HEK293 (cell line): ENCODE data around the gene PHC3.

Experiments used
- FEZF1 ChIP-seq: fragments of 450-650 bp; formaldehyde crosslinking; IDR thresholded peaks from 2 replicates; pipeline ENCODE4 v1.5.1; 2016; ENCODE audit warnings: missing biosample characterization, missing genetic modification characterization
- GLI2 ChIP-seq: fragments of 450-650 bp; formaldehyde crosslinking; IDR thresholded peaks from 2 replicates; pipeline ENCODE4; 2017; ENCODE audit warnings: missing biosample characterization, missing genetic modification characterization, low read depth, borderline replicate concordance
- GLIS2 ChIP-seq: fragments of 450-650 bp; formaldehyde crosslinking; IDR thresholded peaks from 2 replicates; pipeline ENCODE4 v1.5.1; 2016; ENCODE audit warnings: missing biosample characterization, missing genetic modification characterization
- KLF1 ChIP-seq: fragments of 450-650 bp; formaldehyde crosslinking; IDR thresholded peaks from 2 replicates; pipeline ENCODE4 v1.5.1; 2016; ENCODE audit warnings: missing biosample characterization, missing genetic modification characterization
- KLF16 ChIP-seq: fragments of 450-650 bp; formaldehyde crosslinking; IDR thresholded peaks from 2 replicates; pipeline ENCODE4 v1.5.1; 2017; ENCODE audit warnings: missing biosample characterization, missing genetic modification characterization
- KLF9 ChIP-seq: fragments of 450-650 bp; formaldehyde crosslinking; IDR thresholded peaks from 2 replicates; pipeline ENCODE4 v1.5.1; 2016; ENCODE audit warnings: missing biosample characterization, missing genetic modification characterization, low read depth
- SCRT2 ChIP-seq: fragments of 450-650 bp; formaldehyde crosslinking; IDR thresholded peaks from 2 replicates; pipeline ENCODE4 v1.5.1; 2016; ENCODE audit warnings: missing biosample characterization, missing genetic modification characterization
- SP3 ChIP-seq: fragments of 450-650 bp; formaldehyde crosslinking; IDR thresholded peaks from 2 replicates; pipeline ENCODE4 v1.5.1; 2016; ENCODE audit warnings: missing biosample characterization, missing genetic modification characterization
- WT1 ChIP-seq: fragments of 450-650 bp; formaldehyde crosslinking; IDR thresholded peaks from 2 replicates; pipeline ENCODE4 v1.5.1; 2016; ENCODE audit warnings: missing biosample characterization, missing genetic modification characterization
- ZBTB11 ChIP-seq: fragments of 450-650 bp; formaldehyde crosslinking; conservative IDR thresholded peaks from 2 replicates; pipeline ENCODE4 v1.5.1; 2016; ENCODE audit warnings: low read depth, missing biosample characterization, missing genetic modification characterization
- ZBTB6 ChIP-seq: fragments of 450-650 bp; formaldehyde crosslinking; IDR thresholded peaks from 2 replicates; pipeline ENCODE4 v1.5.1; 2017; ENCODE audit warnings: missing biosample characterization, missing genetic modification characterization
- ZNF10 ChIP-seq: fragments of 450-650 bp; formaldehyde crosslinking; IDR thresholded peaks from 2 replicates; pipeline ENCODE4 v1.5.1; 2017; ENCODE audit warnings: missing biosample characterization, missing genetic modification characterization
- ZNF146 ChIP-seq: fragments of 450-650 bp; formaldehyde crosslinking; IDR thresholded peaks from 2 replicates; pipeline ENCODE4 v1.5.1; 2016; ENCODE audit warnings: missing biosample characterization, missing genetic modification characterization
- ZNF211 ChIP-seq: fragments of 450-650 bp; formaldehyde crosslinking; IDR thresholded peaks from 2 replicates; pipeline ENCODE4 v1.5.1; 2016; ENCODE audit warnings: low read depth, missing biosample characterization, missing genetic modification characterization
- ZNF394 ChIP-seq: fragments of 450-650 bp; formaldehyde crosslinking; IDR thresholded peaks from 2 replicates; pipeline ENCODE4 v1.5.1; 2016; ENCODE audit warnings: missing biosample characterization, missing genetic modification characterization, mild to moderate bottlenecking, moderate library complexity, borderline replicate concordance
- ZNF423 ChIP-seq: fragments of 450-650 bp; formaldehyde crosslinking; IDR thresholded peaks from 2 replicates; pipeline ENCODE4 v1.5.1; 2016; ENCODE audit warnings: missing biosample characterization, missing genetic modification characterization
- ZNF449 ChIP-seq: fragments of 450-650 bp; formaldehyde crosslinking; IDR thresholded peaks from 2 replicates; pipeline ENCODE4 v1.5.1; 2017; ENCODE audit warnings: missing biosample characterization, mild to moderate bottlenecking, missing genetic modification characterization, moderate library complexity
- ZNF48 ChIP-seq: fragments of 450-650 bp; formaldehyde crosslinking; IDR thresholded peaks from 2 replicates; pipeline ENCODE4 v1.5.1; 2016; ENCODE audit warnings: missing biosample characterization, missing genetic modification characterization
- ZNF510 ChIP-seq: fragments of 450-650 bp; formaldehyde crosslinking; IDR thresholded peaks from 2 replicates; pipeline ENCODE4 v1.5.1; 2018; ENCODE audit warnings: mild to moderate bottlenecking, missing genetic modification characterization, missing biosample characterization; ENCODE audit not compliant: insufficient replicate concordance
- ZNF558 ChIP-seq: fragments of 450-650 bp; formaldehyde crosslinking; IDR thresholded peaks from 2 replicates; pipeline ENCODE4 v1.5.1; 2016; ENCODE audit warnings: missing biosample characterization, missing genetic modification characterization
- ZNF560 ChIP-seq: fragments of 450-650 bp; formaldehyde crosslinking; IDR thresholded peaks from 2 replicates; pipeline ENCODE4 v1.5.1; 2017; ENCODE audit warnings: missing biosample characterization, missing genetic modification characterization, borderline replicate concordance
- ZNF596 ChIP-seq: fragments of 450-650 bp; IDR thresholded peaks from 2 replicates; pipeline ENCODE4 v1.5.0; 2018; ENCODE audit warnings: missing biosample characterization, mild to moderate bottlenecking, missing genetic modification characterization, moderate library complexity
- ZNF626 ChIP-seq: fragments of 450-650 bp; sonication (Bioruptor Pico); formaldehyde crosslinking; IDR thresholded peaks from 2 replicates; pipeline ENCODE4 v1.5.1; 2018; ENCODE audit warnings: missing biosample characterization, missing genetic modification characterization, inconsistent platforms
- ZNF639 ChIP-seq: fragments of 450-650 bp; formaldehyde crosslinking; IDR thresholded peaks from 2 replicates; pipeline ENCODE4 v1.5.1; 2016; ENCODE audit warnings: missing biosample characterization, missing genetic modification characterization
- ZNF707 ChIP-seq: fragments of 450-650 bp; formaldehyde crosslinking; IDR thresholded peaks from 2 replicates; pipeline ENCODE4 v1.5.1; 2016; ENCODE audit warnings: missing biosample characterization, missing genetic modification characterization
- TF ChIP-seq, protein P1 (sequence below): fragments of 450-650 bp; formaldehyde crosslinking; IDR thresholded peaks from 2 replicates; pipeline ENCODE4 v1.5.1; 2016; ENCODE audit warnings: missing biosample characterization, missing genetic modification characterization
- TF ChIP-seq, protein P2 (sequence below): fragments of 450-650 bp; formaldehyde crosslinking; IDR thresholded peaks from 2 replicates; pipeline ENCODE4; 2016; ENCODE audit warnings: missing biosample characterization, missing genetic modification characterization
- TF ChIP-seq, protein P3 (sequence below): fragments of 450-650 bp; formaldehyde crosslinking; IDR thresholded peaks from 2 replicates; pipeline ENCODE4 v1.5.1; 2016; ENCODE audit warnings: missing biosample characterization, missing genetic modification characterization

PHC3 gene

DNA sequence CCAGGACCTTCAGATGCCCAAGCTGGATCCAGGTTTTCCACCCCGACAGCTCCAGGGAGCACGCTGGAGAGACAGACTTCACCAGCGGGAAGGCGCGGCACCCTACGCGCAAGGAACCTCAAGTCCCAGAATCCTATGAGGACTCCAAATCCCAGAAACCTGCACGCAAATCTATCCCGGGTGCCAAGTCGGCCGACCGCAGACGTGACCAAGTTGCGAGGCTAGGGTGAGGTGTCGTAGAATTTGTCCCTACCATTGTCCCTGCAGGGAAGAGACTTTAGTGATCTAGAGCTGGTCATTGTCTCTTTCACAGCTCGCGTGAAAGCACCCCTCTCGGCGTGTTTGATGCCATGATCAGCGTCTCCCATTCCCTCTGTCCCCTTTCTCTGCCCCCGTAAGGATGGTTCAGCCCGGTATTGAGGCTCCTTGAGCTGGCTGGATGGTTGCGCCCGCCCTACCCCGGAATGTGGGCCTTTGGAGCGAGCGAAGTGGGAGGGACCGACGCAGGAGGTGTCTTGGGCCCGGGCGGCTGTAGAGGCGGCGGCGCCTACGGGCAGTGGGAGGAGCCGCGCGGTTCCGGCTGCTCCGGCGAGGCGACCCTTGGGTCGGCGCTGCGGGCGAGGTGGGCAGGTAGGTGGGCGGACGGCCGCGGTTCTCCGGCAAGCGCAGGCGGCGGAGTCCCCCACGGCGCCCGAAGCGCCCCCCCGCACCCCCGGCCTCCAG is 40.6 kb upstream of the PHC3 start, which contains the start of gene PRKCI (continued):
- 0 out of 2 replicates have a peak, but pooled peaks have one; percentile 24 for TF ChIP-seq ZNF449 (tag by site-specific recombination)
- TF ChIP-seq, protein P1, sequence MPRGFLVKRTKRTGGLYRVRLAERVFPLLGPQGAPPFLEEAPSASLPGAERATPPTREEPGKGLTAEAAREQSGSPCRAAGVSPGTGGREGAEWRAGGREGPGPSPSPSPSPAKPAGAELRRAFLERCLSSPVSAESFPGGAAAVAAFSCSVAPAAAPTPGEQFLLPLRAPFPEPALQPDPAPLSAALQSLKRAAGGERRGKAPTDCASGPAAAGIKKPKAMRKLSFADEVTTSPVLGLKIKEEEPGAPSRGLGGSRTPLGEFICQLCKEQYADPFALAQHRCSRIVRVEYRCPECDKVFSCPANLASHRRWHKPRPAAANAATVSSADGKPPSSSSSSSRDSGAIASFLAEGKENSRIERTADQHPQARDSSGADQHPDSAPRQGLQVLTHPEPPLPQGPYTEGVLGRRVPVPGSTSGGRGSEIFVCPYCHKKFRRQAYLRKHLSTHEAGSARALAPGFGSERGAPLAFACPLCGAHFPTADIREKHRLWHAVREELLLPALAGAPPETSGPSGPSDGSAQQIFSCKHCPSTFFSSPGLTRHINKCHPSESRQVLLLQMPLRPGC = peak; percentile 88
- TF ChIP-seq, protein P2, sequence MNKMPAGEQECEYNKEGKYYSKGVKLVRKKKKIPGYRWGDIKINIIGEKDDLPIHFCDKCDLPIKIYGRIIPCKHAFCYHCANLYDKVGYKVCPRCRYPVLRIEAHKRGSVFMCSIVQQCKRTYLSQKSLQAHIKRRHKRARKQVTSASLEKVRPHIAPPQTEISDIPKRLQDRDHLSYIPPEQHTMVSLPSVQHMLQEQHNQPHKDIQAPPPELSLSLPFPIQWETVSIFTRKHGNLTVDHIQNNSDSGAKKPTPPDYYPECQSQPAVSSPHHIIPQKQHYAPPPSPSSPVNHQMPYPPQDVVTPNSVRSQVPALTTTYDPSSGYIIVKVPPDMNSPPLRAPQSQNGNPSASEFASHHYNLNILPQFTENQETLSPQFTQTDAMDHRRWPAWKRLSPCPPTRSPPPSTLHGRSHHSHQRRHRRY = no peak
- no peak for TF ChIP-seq FEZF1 (tag by site-specific recombination)
- TF ChIP-seq ZNF394 = peak; percentile 63
- no peak for TF ChIP-seq ZNF10
- TF ChIP-seq ZNF596 = 0 out of 2 replicates have a peak, but pooled peaks have one; percentile 16
- no peak for TF ChIP-seq ZNF211 (tag by site-specific recombination)
- no peak for TF ChIP-seq ZNF626 (tag by site-specific recombination)
- TF ChIP-seq GLIS2 (tag by site-specific recombination) = peak; percentile 86
- TF ChIP-seq KLF9 = peak; percentile 80
- peak; percentile 98 for TF ChIP-seq KLF1
- peak; percentile 28; the same call in 1 of the 2 replicates for TF ChIP-seq ZBTB11 (tag by site-specific recombination)
- no peak for TF ChIP-seq GLI2
- peak; percentile 88 for TF ChIP-seq SP3 (tag by site-specific recombination)
- peak; percentile 73 for TF ChIP-seq ZNF558 (tag by site-specific recombination)
- TF ChIP-seq ZNF423 = no peak
- peak; percentile 19; the same call in 1 of the 2 replicates for TF ChIP-seq ZNF146 (tag by site-specific recombination)
- TF ChIP-seq ZNF707 = no peak
- no peak for TF ChIP-seq SCRT2 (tag by site-specific recombination)
- TF ChIP-seq ZNF560 (tag by site-specific recombination) = no peak
- no peak; the same call in 1 of the 2 replicates for TF ChIP-seq KLF16 (tag by site-specific recombination)
- TF ChIP-seq, protein P3, sequence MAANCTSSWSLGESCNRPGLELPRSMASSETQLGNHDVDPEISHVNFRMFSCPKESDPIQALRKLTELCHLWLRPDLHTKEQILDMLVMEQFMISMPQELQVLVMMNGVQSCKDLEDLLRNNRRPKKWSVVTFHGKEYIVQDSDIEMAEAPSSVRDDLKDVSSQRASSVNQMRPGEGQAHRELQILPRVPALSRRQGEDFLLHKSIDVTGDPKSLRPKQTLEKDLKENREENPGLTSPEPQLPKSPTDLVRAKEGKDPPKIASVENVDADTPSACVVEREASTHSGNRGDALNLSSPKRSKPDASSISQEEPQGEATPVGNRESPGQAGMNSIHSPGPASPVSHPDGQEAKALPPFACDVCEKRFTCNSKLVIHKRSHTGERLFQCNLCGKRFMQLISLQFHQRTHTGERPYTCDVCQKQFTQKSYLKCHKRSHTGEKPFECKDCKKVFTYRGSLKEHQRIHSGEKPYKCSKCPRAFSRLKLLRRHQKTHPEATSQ = no peak
- TF ChIP-seq ZNF510 (tag by site-specific recombination) = no peak
- peak; percentile 96 for TF ChIP-seq ZBTB6
- TF ChIP-seq ZNF639 (tag by site-specific recombination) = peak; percentile 92
- TF ChIP-seq ZNF48 = no peak
- TF ChIP-seq WT1 (tag by site-specific recombination) = 0 out of 2 replicates have a peak, but pooled peaks have one; percentile 23
